Measurements from ENCODE around the gene MLLT1.

MLLT1 gene

DNA sequence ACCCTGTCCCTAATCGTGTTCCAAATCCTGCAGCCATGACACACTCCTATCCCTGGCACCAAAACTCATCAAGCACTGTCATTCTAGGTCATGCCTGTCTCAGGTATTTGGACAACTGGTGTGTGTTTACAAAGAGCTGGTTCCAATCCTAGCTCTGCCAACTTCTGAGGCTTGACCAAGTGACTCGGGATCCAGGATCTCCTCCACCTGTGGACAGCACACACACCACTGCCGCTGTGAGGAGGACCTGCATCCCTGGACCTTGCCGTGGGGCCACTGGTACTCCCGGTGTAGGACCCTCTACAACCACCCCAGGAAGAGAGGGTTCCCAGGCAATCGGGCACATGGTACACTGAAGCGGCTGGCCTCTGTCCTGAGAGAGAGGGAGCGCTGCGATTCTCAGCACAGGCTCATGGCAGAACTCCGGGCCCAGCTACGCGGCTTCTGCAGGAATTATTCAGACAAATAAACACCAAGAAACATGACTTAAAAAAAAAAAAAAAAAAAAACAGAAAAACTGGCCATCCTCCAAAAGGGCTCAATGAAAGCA lies 20.4 kb downstream of the MLLT1 start:
- no peak for DNase-seq (ENCODE audit: low read depth in 2 of 2)

DNA sequence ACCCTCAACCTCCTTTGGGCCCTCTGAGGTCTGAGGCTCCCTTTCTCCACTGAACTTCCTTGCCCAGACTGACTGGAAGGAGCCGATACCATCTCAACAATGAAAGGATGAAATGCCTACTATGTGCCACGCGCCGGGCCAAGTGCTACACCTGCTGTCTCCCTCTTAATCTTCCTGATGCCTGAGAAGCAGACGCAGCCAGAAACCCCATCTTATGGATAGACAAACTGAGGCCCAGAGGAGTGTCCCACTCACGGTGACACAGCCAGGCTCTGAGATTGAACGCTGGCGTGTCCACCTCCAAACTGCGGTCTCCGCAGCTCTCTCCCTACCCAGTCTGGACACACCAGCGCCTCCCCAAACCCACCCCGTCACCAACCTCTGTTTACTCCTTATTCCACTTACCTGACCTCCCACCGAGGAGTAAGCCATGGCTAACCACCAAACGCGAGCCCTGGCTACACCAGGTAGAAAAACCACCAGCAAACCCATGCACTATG lies 20.9 kb downstream of the MLLT1 start:
- DNase-seq (ENCODE audit: low read depth in 2 of 2), result no peak

- no peak for DNase-seq (ENCODE audit: low read depth in 2 of 2)
Observed at GRCh38 chr19:6253954-6254733, 25.6 kb downstream of the MLLT1 start.

- no peak for DNase-seq (ENCODE audit: low read depth in 2 of 2)
Observed at GRCh38 chr19:6252066-6252465, 27.7 kb downstream of the MLLT1 start.

GRCh38 chr19:6250909-6251308 lies 28.9 kb downstream of the MLLT1 start:
- no peak for DNase-seq (ENCODE audit: low read depth in 2 of 2)

GRCh38 chr19:6250024-6250615 lies 29.7 kb downstream of the MLLT1 start:
- no peak for DNase-seq (ENCODE audit: low read depth in 2 of 2)

GRCh38 chr19:6249296-6249695 lies 30.5 kb downstream of the MLLT1 start:
- DNase-seq (ENCODE audit: low read depth in 2 of 2), result no peak

- no peak for DNase-seq (ENCODE audit: low read depth in 2 of 2)
Observed at GRCh38 chr19:6248844-6249243, 30.9 kb downstream of the MLLT1 start.

DNA sequence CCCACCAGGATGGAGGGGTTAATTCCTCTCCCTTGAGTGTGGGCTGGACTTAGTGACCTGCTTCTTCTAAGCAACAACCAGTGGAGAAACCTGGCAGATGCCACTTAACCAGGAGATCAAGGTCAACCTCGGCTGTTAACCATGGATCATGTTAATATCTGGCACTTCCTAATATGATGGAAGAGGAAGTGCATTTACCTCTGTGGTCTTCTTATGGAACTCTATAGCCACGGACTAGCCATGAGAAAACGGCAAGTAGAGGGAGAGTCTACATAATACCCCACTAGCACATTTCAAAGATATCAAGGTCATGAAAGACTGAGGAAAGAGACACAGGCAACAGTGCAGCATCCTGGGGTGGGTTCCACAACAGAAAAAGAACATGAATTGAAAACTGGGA lies 31.4 kb downstream of the MLLT1 start:
- no peak for DNase-seq (ENCODE audit: low read depth in 2 of 2)

GRCh38 chr19:6247007-6247288 lies 32.8 kb downstream of the MLLT1 start:
- no peak for DNase-seq (ENCODE audit: low read depth in 2 of 2)

- no peak for DNase-seq (ENCODE audit: low read depth in 2 of 2)
Observed at GRCh38 chr19:6246174-6247006, 33.4 kb downstream of the MLLT1 start.

DNA sequence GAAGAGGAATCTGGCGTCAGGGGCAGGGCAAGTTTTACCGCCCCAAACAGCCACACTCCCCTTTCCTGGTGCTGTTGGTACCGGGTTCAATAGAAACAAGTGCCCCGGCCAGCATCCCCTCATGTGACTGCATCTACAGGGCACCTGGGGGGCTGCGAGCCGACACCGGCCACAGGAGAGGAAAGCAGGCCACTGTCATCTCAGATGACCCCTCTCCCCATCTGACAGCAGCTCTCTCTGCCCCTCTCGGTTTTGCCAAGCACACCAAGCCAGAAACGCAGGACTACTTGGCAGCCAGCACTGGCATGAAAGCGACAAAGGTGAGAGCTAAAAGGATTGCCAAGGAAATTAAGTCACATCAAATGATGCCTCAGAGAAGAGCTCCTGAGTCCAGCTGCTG lies 37.1 kb downstream of the MLLT1 start:
- no peak for DNase-seq (ENCODE audit: low read depth in 2 of 2)

DNA sequence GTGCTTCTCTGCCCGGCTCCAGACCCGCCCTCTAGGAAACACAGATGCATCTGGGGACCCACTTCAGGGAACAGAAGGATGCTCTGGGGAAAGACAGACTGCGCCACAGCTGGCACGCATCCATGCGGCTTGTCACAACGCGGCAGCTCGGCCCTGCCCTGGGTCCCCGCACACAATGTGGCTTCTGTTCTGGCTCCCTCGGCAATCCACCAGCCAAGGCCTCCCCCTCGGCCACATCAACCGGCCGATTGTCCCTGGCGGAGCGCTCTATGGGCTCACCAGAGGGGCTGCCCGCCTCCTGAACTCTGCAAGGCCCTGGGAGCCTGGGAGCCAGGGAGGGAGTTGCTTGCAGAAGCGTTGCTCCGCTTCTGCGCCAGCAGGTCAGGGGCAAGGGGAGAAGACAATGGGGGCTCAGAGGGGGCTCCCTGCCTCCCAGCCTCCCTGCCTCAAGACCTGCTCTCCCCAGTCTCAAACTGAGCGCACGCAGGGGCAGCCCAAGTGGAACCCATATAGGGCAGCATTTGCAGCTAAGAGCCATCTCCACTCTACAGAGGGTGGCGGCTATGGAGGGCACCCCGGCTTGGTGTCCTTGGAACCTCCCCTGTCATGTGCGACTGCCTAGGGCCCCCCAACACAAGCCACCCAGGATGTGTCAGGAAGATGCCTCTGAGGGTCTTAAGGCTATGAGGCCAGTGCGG lies 37.9 kb downstream of the MLLT1 start:
- no peak for DNase-seq (ENCODE audit: low read depth in 2 of 2)

- DNase-seq (ENCODE audit: low read depth in 2 of 2), result no peak
Observed at GRCh38 chr19:6241056-6241455, 38.7 kb downstream of the MLLT1 start.

GRCh38 chr19:6239871-6240676 lies 39.7 kb downstream of the MLLT1 start:
- no peak for DNase-seq (ENCODE audit: low read depth in 2 of 2)

GRCh38 chr19:6239401-6239844 lies 40.4 kb downstream of the MLLT1 start:
- DNase-seq (ENCODE audit: low read depth in 2 of 2), result no peak

GRCh38 chr19:6238643-6239281 lies 41.0 kb downstream of the MLLT1 start:
- no peak for DNase-seq (ENCODE audit: low read depth in 2 of 2)

GRCh38 chr19:6238256-6238642 lies 41.5 kb downstream of the MLLT1 start:
- no peak for DNase-seq (ENCODE audit: low read depth in 2 of 2)

GRCh38 chr19:6236310-6237291 lies 43.2 kb downstream of the MLLT1 start:
- no peak for DNase-seq (ENCODE audit: low read depth in 2 of 2)

All from stimulated activated CD8-positive, alpha-beta memory T cell treated with anti-CD3 and anti-CD28 coated beads, Interleukin-15, amount 100 ng/mL, for 4 hours (primary cell).